Keratinocyte (primary cell): ENCODE results near the gene PIR.

Experiments
- EZH2 ChIP-seq: IDR thresholded peaks from one replicate; pipeline ENCODE4 v1.6.1; 2012; ENCODE audit warnings: inconsistent platforms, mild to moderate bottlenecking, low read length, moderate library complexity
- TF ChIP-seq, protein P1 (sequence below), 3 experiments: IDR thresholded peaks in 1 of 3; conservative IDR thresholded peaks in 1 of 3; optimal IDR thresholded peaks in 1 of 3; 2 replicates in 2 of 3; 3 replicates in 1 of 3; pipeline versions ENCODE3 to v1.5.1; 2011; ENCODE audit warnings: low read length in 3 of 3, mild to moderate bottlenecking in 3 of 3, moderate library complexity in 2 of 3, control low read depth in 1 of 3, inconsistent platforms in 1 of 3; ENCODE audit not compliant: insufficient read depth in 2 of 3; ENCODE audit errors: extremely low read depth in 1 of 3

DNA sequence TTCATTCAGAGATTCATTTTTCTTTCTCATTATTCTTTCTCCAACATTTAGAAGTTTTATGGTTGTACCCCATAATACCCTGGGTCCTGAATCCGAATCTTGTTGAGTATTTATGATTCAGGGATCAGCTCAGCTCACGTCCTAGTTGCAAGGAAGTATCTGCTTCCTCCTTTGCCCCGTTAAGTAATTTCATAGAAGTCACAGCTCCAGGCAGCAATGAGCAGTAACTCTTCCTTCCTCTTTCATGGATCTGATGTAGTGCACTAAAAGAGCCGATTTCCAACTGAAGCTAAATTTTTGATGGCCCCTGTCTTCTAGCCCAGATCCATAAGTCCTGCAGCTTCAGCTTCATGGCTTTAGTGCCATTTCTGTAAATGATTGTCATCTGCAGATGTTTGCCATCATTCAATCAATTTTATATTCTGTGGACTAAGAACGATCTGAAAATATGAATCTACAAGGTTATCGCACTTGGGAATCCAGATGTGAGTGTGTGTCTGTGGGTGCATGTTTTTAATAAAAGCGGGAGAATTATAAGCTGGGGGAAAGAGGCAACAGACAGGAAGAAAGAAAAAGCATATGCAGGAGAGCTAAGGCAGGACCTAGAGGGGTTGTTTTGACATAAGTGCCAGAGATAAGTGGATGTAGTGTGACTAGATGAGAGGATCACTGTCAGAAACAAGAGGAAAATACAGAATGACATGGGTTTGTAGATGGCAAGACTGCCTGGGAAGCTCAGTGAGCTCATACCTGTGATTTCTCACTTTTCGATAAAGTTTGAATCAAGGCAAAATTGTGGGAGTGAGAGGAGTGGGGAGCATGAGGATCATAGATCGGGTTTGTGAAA, 126.4 kb downstream of the PIR start:
- TF ChIP-seq, protein P1, sequence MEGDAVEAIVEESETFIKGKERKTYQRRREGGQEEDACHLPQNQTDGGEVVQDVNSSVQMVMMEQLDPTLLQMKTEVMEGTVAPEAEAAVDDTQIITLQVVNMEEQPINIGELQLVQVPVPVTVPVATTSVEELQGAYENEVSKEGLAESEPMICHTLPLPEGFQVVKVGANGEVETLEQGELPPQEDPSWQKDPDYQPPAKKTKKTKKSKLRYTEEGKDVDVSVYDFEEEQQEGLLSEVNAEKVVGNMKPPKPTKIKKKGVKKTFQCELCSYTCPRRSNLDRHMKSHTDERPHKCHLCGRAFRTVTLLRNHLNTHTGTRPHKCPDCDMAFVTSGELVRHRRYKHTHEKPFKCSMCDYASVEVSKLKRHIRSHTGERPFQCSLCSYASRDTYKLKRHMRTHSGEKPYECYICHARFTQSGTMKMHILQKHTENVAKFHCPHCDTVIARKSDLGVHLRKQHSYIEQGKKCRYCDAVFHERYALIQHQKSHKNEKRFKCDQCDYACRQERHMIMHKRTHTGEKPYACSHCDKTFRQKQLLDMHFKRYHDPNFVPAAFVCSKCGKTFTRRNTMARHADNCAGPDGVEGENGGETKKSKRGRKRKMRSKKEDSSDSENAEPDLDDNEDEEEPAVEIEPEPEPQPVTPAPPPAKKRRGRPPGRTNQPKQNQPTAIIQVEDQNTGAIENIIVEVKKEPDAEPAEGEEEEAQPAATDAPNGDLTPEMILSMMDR (optimal IDR thresholded peaks at IDR 0.05 in 1 of 3, IDR thresholded peaks at IDR 0.05 in 1 of 3, conservative IDR thresholded peaks at IDR 0.05 in 1 of 3; ENCODE audit: extremely low read depth in 1 of 3, insufficient read depth in 2 of 3, low read length in 3 of 3), result no peak
- TF ChIP-seq EZH2, result no peak
